ENCODE measurements around the gene PEX16. TPM values are rescaled to one million over a fixed set of nuclear protein-coding genes. Genes with fewer than 3 reads are reported as not detected.

PEX16 gene
- total RNA-seq, 1 experiment from 2014 or later: 33.2 TPM

- Histone ChIP-seq H3K4me2 (ENCODE audit: low read length) (no peak overlapping the region), H3K4me1 (ENCODE audit: control insufficient read depth in 1 of 2, insufficient read depth in 2 of 2, low read length in 2 of 2) (peaks cover 6 to 17% of the 10 kb centered on the region in 2 experiments; a peak in 3 of 4 replicates), H3K27me3 (ENCODE audit: insufficient read depth, low read length) (no peaks in the 10 kb centered on the region), H3K9me3 (ENCODE audit: control insufficient read depth in 1 of 2, insufficient read depth in 1 of 2, low read depth in 1 of 2, low read length in 2 of 2) (no peaks in the 10 kb centered on the region), H4K20me1 (ENCODE audit: insufficient read depth) (no peaks in the 10 kb centered on the region), H3K79me2 (ENCODE audit: insufficient read depth, low read length) (no peaks in the 10 kb centered on the region), H3K36me3 (ENCODE audit: control insufficient read depth in 1 of 2, insufficient read depth in 2 of 2, low read length in 2 of 2) (no peaks in the 10 kb centered on the region), H3K9ac (ENCODE audit: low read length) (no peak overlapping the region), H2AFZ (ENCODE audit: low read depth, low read length, poor library complexity, severe bottlenecking) (no peak overlapping the region), H3K4me3 (replicated peaks in 1 of 2; ENCODE audit: low read depth in 1 of 2, low read length in 2 of 2) (no peak overlapping the region), H3K9me2 (ENCODE audit: insufficient read depth) (no peaks in the 10 kb centered on the region), H3K27ac (ENCODE audit: low read depth, low read length) (no peak overlapping the region)
- RAD21 ChIA-PET (ENCODE audit: low non-redundant PET in 1 of 2, low total read pairs in 2 of 2, uncharacterized antibody in 2 of 2, unreplicated experiment in 2 of 2): no interaction called here
- ATAC-seq (no peak), DNase-seq (ENCODE audit: low read depth, low spot score) (no peak)
- CTCF ChIA-PET: no interaction called here
- intact Hi-C loops (cut with micrococcal nuclease): no loop called here
- BruUV-seq (replicated peaks): no TSS peak
- no peak for TF ChIP-seq ZFX (IDR thresholded peaks at IDR 0.05)
- TF ChIP-seq CTCF (IDR thresholded peaks at IDR 0.05 in 2 of 3, conservative IDR thresholded peaks at IDR 0.05 in 1 of 3; ENCODE audit: borderline replicate concordance in 1 of 3, insufficient read depth in 1 of 3, low read depth in 2 of 3, low read length in 2 of 3): no peak
- TF ChIP-seq SP1 (IDR thresholded peaks at IDR 0.05; ENCODE audit: low read depth): no peak
- no peak for TF ChIP-seq REST (IDR thresholded peaks at IDR 0.05; ENCODE audit: low read depth)
- TF ChIP-seq ELF1 (IDR thresholded peaks at IDR 0.05; ENCODE audit: borderline replicate concordance, low read depth): no peak
- POLR2A ChIA-PET: no interaction called here
These were observed 15.0 kb downstream of the PEX16 start for GRCh38 chr11:45902452-45903380.
